Thymus (tissue), 11 donors: Measurements from ENCODE around the gene HOXD11. TPM values are rescaled to one million over a fixed set of nuclear protein-coding genes. Genes with fewer than 3 reads are reported as not detected.

Source experiments
- DNase-seq, 9 donors: peaks; one replicate each; pipeline ENCODE4 v3.0.0-alpha.2; 2013; ENCODE audit warnings: low spot score in 9 of 9, low read depth in 6 of 9, missing footprints in 1 of 9
- H3K27ac ChIP-seq, 2 donors: one replicate each; pipeline ENCODE4 v1.5.1; 2013; ENCODE audit warnings: control low read depth in 1 of 2, low read depth in 1 of 2, low read length in 1 of 2, mild to moderate bottlenecking in 1 of 2, moderate library complexity in 1 of 2
- H3K27me3 ChIP-seq, 2 donors: one replicate each; pipeline ENCODE4 v1.5.1; 2013; ENCODE audit warnings: low read length in 1 of 2; ENCODE audit not compliant: control insufficient read depth in 2 of 2, insufficient read depth in 1 of 2
- H3K36me3 ChIP-seq, 2 donors: one replicate each; pipeline ENCODE4 v1.5.1; 2013; ENCODE audit warnings: low read length in 1 of 2, mild to moderate bottlenecking in 1 of 2, moderate library complexity in 1 of 2; ENCODE audit not compliant: control insufficient read depth in 2 of 2, insufficient read depth in 2 of 2
- H3K4me1 ChIP-seq, 2 donors: one replicate each; pipeline ENCODE4 v1.5.1; 2013; ENCODE audit warnings: low read length in 2 of 2; ENCODE audit not compliant: control insufficient read depth in 2 of 2, insufficient read depth in 2 of 2
- H3K4me3 ChIP-seq, 2 donors: one replicate each; pipeline ENCODE4 v1.5.1; 2013; ENCODE audit warnings: low read length in 2 of 2, control low read depth in 1 of 2, mild to moderate bottlenecking in 1 of 2
- H3K9me3 ChIP-seq, 2 donors: one replicate each; pipeline ENCODE4 v1.5.1; 2013; ENCODE audit warnings: low read length in 1 of 2, mild to moderate bottlenecking in 1 of 2; ENCODE audit not compliant: control insufficient read depth in 2 of 2, insufficient read depth in 1 of 2
- WGBS: extraction: QIAGEN DNeasy Blood & Tissue Kit; methylation state at CpG from one replicate; pipeline ENCODE4 v1.1.7; 2013; 5-methylcytosine and 5-hydroxymethylcytosine counted together
- polyA plus RNA-seq: library from polyadenylated mRNA; stranded (reverse); fragments of 200-250 nt; gene quantifications from one replicate; pipeline ENCODE4 v1.2.3, GENCODE V29; 2013
- total RNA-seq: library from RNA; stranded (reverse); fragments of 120-200 nt; gene quantifications from one replicate; pipeline ENCODE4 v1.2.4, GENCODE V29; 2013
- donor health status: healthy.

The HOXD11 gene
- total and polyA plus RNA-seq, 2 donors = 0.09 TPM; not detected in 1

- Histone ChIP-seq H3K9me3 (peaks cover under 1 to 8% of the 10 kb centered on the region in 2 donors), H3K4me3 (peak within 1 kb of the TSS in 1 of 2 donors; percentile 26), H3K27ac (no peak within 1 kb of the TSS), H3K36me3 (no peaks in the 10 kb centered on the region), H3K4me1 (peaks cover 2 to 24% of the 10 kb centered on the region in 2 donors), H3K27me3 (peaks cover 87 to 100% of the 10 kb centered on the region in 2 donors)
- 3% methylated on average over 95 of the region's 95 CpGs for WGBS
- DNase-seq = no peak
These were observed 14.6 kb upstream of the HOXD11 start, which contains the start of gene HOXD13 for GRCh38 chr2:176092270-176093144. Gene HOXD13, plus strand, starts transcription at chr2:176092721. Its CDS starts 170 bp downstream, at chr2:176092891.

- 5% methylated on average over 53 of the region's 53 CpGs for WGBS
- Histone ChIP-seq H3K27ac (no peak overlapping the region), H3K9me3 (peaks cover 0 to 8% of the 10 kb centered on the region in 2 donors), H3K4me1 (peaks cover 2 to 22% of the 10 kb centered on the region in 2 donors), H3K36me3 (no peaks in the 10 kb centered on the region), H3K27me3 (peaks cover 87 to 100% of the 10 kb centered on the region in 2 donors), H3K4me3 (peak overlapping the region in 1 of 2 donors; percentile 26)
- DNase-seq = no peak
These were observed 13.8 kb upstream of the HOXD11 start for GRCh38 chr2:176093145-176093897.

DNA sequence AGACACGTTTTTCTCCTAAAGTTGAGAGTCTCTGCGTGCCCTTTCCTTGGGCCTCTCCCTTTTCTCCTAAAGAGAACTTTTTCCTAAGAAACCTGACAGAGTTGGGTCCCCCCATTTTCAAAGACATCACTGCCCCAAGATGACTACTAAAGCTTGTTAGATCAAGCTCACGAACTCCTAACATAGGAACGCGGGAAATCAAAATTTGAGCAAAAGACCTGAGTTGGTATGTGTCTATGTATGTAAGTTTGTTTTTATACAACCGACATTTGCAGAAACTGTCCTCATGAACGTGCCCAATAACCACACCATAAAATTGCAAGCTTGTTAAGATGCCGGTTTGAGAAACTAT lies 13.2 kb upstream of the HOXD11 start:
- Histone ChIP-seq H3K4me1 (peaks cover 2 to 20% of the 10 kb centered on the region in 2 donors), H3K27me3 (peaks cover 88 to 100% of the 10 kb centered on the region in 2 donors)
- 8% methylated on average over 8 of the region's 8 CpGs for WGBS

DNA sequence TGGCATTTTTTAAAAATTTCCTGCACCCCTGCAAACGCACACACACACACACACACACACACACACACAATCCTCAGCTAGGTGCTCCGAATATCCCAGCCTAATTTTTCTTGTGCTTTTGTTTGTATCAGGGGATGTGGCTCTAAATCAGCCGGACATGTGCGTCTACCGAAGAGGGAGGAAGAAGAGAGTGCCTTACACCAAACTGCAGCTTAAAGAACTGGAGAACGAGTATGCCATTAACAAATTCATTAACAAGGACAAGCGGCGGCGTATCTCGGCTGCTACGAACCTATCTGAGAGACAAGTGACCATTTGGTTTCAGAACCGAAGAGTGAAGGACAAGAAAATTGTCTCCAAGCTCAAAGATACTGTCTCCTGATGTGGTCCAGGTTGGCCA lies 12.7 kb upstream of the HOXD11 start:
- 8% methylated on average over 12 of the region's 12 CpGs for WGBS

More for the DNA sequence above, 13.2 kb upstream of the HOXD11 start:
- Histone ChIP-seq H3K36me3 (no peaks in the 10 kb centered on the region), H3K4me3 (no peak overlapping the region), H3K27ac (no peak overlapping the region), H3K9me3 (peaks cover 0 to 6% of the 10 kb centered on the region in 2 donors)
- no peak for DNase-seq

DNA sequence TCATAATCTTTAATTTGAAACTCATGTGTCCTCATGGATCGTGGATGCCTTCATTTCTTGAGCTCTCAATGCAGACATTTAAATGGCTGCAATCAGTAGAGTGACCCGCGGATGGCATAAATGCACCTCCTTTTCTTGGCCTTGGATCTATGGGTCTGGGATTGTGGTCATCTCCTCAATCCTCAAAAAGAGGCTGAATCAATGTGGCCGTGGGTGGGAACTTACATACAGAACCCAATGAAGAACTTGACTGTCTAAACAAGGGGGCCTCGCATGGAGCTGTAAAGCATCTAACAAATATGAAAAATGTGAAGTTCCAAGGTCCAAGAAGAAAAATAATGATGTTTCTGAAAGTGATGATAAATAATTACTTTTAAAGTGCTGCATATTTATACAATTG lies 11.7 kb upstream of the HOXD11 start:
- peaks cover 1 to 11% of the 10 kb centered on the region in 2 donors for H3K9me3 ChIP-seq
- no peak overlapping the region for H3K27ac ChIP-seq
- no peak for DNase-seq
- 18% methylated on average over 5 of the region's 5 CpGs for whole genome bisulfite sequencing
- no peak overlapping the region for H3K4me3 ChIP-seq
- H3K27me3 ChIP-seq = peaks cover 87 to 100% of the 10 kb centered on the region in 2 donors
- H3K36me3 ChIP-seq = no peaks in the 10 kb centered on the region
- peaks cover 2 to 20% of the 10 kb centered on the region in 2 donors for H3K4me1 ChIP-seq

More for the DNA sequence above, 12.7 kb upstream of the HOXD11 start:
- H3K9me3 ChIP-seq = peaks cover 0 to 6% of the 10 kb centered on the region in 2 donors
- no peak overlapping the region for H3K4me3 ChIP-seq
- H3K36me3 ChIP-seq = no peaks in the 10 kb centered on the region
- no peak overlapping the region for H3K27ac ChIP-seq
- H3K4me1 ChIP-seq = peaks cover 2 to 20% of the 10 kb centered on the region in 2 donors
- H3K27me3 ChIP-seq = peaks cover 87 to 100% of the 10 kb centered on the region in 2 donors
- DNase-seq = no peak

DNA sequence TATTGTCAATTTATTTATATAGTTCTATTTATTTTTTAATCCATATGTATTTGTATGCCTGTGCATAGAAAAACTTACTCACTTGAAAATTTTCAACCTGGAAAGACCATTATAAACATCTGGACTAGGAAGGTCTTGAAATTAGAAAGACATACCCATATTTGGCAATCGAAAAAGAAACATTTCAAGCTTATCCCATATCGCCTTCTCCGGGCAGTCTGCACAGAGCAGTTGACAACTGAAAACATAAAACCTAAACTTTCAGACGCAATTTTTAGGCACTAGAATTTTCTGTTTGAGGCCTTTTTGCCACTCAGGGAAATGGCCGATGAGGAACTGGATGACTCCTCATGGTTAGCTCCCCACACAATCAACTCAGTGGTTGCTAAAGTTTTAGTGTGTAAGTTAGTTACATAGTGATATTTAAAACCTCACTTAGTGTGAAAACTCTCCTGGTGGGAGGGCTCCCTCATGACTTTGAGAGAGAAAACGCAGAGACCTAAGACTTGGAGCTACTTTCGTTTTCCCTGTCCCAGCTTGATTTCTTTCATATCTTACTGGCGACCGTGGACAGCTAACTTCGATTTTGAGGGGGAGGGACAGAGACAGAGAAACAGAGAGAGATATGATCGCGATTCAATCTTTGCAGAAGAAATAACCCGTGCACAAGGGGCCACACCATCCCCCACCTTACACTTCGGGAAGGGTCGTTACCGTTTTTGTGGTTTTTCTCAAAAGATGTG lies 10.7 kb upstream of the HOXD11 start:
- H3K4me3 ChIP-seq = peak overlapping the region; percentile 7 to 43
- H3K27ac ChIP-seq = no peak overlapping the region
- H3K9me3 ChIP-seq = peaks cover 1 to 15% of the 10 kb centered on the region in 2 donors
- H3K27me3 ChIP-seq = peaks cover 84 to 100% of the 10 kb centered on the region in 2 donors
- DNase-seq = peak in 1 of 9 donors; percentile 36
- 5% methylated on average over 16 of the region's 16 CpGs for WGBS
- no peaks in the 10 kb centered on the region for H3K36me3 ChIP-seq
- H3K4me1 ChIP-seq = peaks cover 2 to 20% of the 10 kb centered on the region in 2 donors

DNA sequence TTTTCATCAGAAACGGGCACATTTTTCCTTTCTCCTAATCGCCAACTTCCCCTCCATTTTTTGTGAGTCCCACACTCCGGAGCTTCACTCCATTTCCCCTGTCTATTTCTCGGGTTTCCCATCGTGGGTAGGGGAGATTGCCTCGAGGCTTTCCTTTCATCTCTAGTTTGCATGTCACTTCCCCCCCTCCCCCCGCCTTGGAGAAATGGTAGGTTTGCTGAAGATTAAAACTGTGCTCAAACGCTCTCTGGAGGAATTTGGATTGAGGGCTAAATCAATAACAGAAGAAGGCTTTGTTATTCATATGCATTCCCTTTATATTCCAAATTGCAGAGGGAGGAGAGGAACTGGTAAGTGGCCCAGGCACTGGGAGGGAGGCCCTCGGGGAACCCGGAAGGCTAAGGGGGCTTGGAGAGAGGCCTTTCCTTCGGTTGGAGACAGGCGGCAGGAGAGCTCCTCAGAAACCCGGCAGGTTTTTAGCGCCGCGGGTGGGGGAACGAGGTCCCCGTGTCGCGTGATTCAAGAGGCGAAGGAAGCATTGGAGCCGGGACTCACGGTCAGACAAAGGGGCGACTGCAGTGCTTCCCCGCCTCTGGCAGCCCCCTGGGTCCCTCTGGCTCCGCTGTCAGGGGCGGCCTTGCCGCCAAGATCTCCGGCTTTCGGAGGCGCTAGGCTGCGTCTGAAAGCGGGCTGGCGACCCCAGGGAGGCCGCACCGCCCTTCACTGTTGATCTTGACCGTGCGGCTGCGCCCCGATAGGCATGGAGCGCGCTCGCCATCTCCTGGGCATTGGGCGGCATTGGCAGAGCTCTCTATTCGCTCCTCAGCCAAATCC lies 9.9 kb upstream of the HOXD11 start:
- H3K36me3 ChIP-seq = no peaks in the 10 kb centered on the region
- DNase-seq = peak in 4 of 9 donors; percentile 37 to 69 (median 50)
- peaks cover 84 to 100% of the 10 kb centered on the region in 2 donors for H3K27me3 ChIP-seq
- peaks cover 2 to 20% of the 10 kb centered on the region in 2 donors for H3K4me1 ChIP-seq
- 1% methylated on average over 45 of the region's 45 CpGs for WGBS
- peaks cover 1 to 15% of the 10 kb centered on the region in 2 donors for H3K9me3 ChIP-seq
- peak overlapping the region; percentile 7 to 43 for H3K4me3 ChIP-seq
- no peak overlapping the region for H3K27ac ChIP-seq

GRCh38 chr2:176097820-176098365 lies 9.2 kb upstream of the HOXD11 start:
- DNase-seq = no peak
- H3K36me3 ChIP-seq = no peaks in the 10 kb centered on the region
- H3K4me1 ChIP-seq = peaks cover 2 to 20% of the 10 kb centered on the region in 2 donors
- no peak overlapping the region for H3K4me3 ChIP-seq
- peaks cover 1 to 15% of the 10 kb centered on the region in 2 donors for H3K9me3 ChIP-seq
- WGBS = 4% methylated on average over 18 of the region's 18 CpGs
- peaks cover 84 to 100% of the 10 kb centered on the region in 2 donors for H3K27me3 ChIP-seq
- H3K27ac ChIP-seq = no peak overlapping the region
